GM23338 (cell line): ENCODE results near the gene MOXD1. TPM values are rescaled to one million over a fixed set of nuclear protein-coding genes. Genes with fewer than 3 reads are reported as not detected.

ENCODE experiments used
- ATAC-seq: fragments of 200-7000 bp; cut with Tn5 transposase; 3 replicates; pipeline ENCODE4 v1.9.1; 2020
- DNase-seq: peaks from one replicate; pipeline ENCODE4 v3.0.0-alpha.2; 2015; ENCODE audit warnings: low spot score
- H2AFZ ChIP-seq: fragments of 200-600 bp; sonication (generic); 2 replicates; pipeline ENCODE4 v1.8.0; 2016; ENCODE audit warnings: antibody characterized with exemption, mild to moderate bottlenecking, moderate library complexity
- H3F3A ChIP-seq: fragments of 200-600 bp; sonication (generic); replicated peaks from 2 replicates; pipeline ENCODE4 v1.8.0; 2017; ENCODE audit warnings: antibody characterized with exemption, mixed run types, low read depth
- H3K27ac ChIP-seq: fragments of 200-600 bp; sonication (generic); 2 replicates; pipeline ENCODE4 v1.6.1; 2016; ENCODE audit warnings: low read depth
- H3K27me3 ChIP-seq: fragments of 200-600 bp; sonication (generic); 2 replicates; pipeline ENCODE4 v1.8.0; 2016; ENCODE audit warnings: mild to moderate bottlenecking, mixed run types, moderate library complexity; ENCODE audit not compliant: insufficient read depth
- H3K36me3 ChIP-seq: fragments of 200-600 bp; sonication (generic); 2 replicates; pipeline ENCODE4 v1.8.0; 2016; ENCODE audit warnings: mild to moderate bottlenecking; ENCODE audit not compliant: insufficient read depth
- H3K4me1 ChIP-seq: fragments of 200-600 bp; sonication (generic); 2 replicates; pipeline ENCODE4 v1.8.0; 2016; ENCODE audit warnings: mild to moderate bottlenecking, moderate library complexity; ENCODE audit not compliant: insufficient read depth
- H3K4me2 ChIP-seq: fragments of 200-600 bp; sonication (generic); 2 replicates; pipeline ENCODE4 v1.7.1; 2017; ENCODE audit warnings: mixed run types
- H3K4me3 ChIP-seq: fragments of 200-600 bp; sonication (generic); 2 replicates; pipeline ENCODE4 v1.6.1; 2016; ENCODE audit warnings: mixed run types
- H3K79me2 ChIP-seq: fragments of 200-600 bp; sonication (generic); replicated peaks from 2 replicates; pipeline ENCODE4 v1.8.0; 2017; ENCODE audit warnings: mild to moderate bottlenecking; ENCODE audit not compliant: insufficient read depth
- H3K9me2 ChIP-seq: fragments of 200-600 bp; sonication (generic); 2 replicates; pipeline ENCODE4 v1.8.0; 2017; ENCODE audit not compliant: insufficient read depth
- H4K20me1 ChIP-seq: fragments of 200-600 bp; sonication (generic); replicated peaks from 2 replicates; pipeline ENCODE4 v1.8.0; 2017; ENCODE audit warnings: mild to moderate bottlenecking; ENCODE audit not compliant: insufficient read depth
- H3K27ac Mint-ChIP-seq: 2 replicates; pipeline ENCODE4 v1.8.0; 2020; ENCODE audit warnings: inconsistent platforms, mild to moderate bottlenecking, moderate library complexity, mixed read lengths
- H3K27me3 Mint-ChIP-seq: 3 replicates; pipeline ENCODE4 v1.8.0; 2022; ENCODE audit warnings: low read depth, mild to moderate bottlenecking, moderate library complexity, mixed read lengths, inconsistent platforms; ENCODE audit not compliant: insufficient read depth, poor library complexity
- H3K36me3 Mint-ChIP-seq: 3 replicates; pipeline ENCODE4 v1.8.0; 2021; ENCODE audit warnings: low read depth, mild to moderate bottlenecking, inconsistent platforms, moderate library complexity, mixed read lengths
- H3K4me1 Mint-ChIP-seq: 3 replicates; pipeline ENCODE4 v1.8.0; 2020; ENCODE audit warnings: mild to moderate bottlenecking, inconsistent platforms, mixed read lengths
- H3K4me3 Mint-ChIP-seq: 3 replicates; pipeline ENCODE4 v1.8.0; 2021; ENCODE audit warnings: moderate library complexity, mild to moderate bottlenecking, inconsistent platforms, mixed read lengths
- H3K9me3 Mint-ChIP-seq: 3 replicates; pipeline ENCODE4 v1.8.0; 2020; ENCODE audit warnings: moderate library complexity, mild to moderate bottlenecking, inconsistent platforms, mixed read lengths
- CREB1 ChIP-seq: fragments of 250-450 bp; sonication (Bioruptor Pico); IDR thresholded peaks from 2 replicates; pipeline ENCODE4 v1.5.0; 2020; ENCODE audit warnings: low read depth, mild to moderate bottlenecking, moderate library complexity
- CTCF ChIP-seq, 2 experiments: fragments of 200-600 bp in 1 of 2; sonication (generic) in 1 of 2; conservative IDR thresholded peaks; 2 replicates each; pipeline versions ENCODE4 v1.5.1 to v1.6.1; 2016 to 2017; ENCODE audit warnings: antibody characterized with exemption in 2 of 2, low read depth in 2 of 2, mild to moderate bottlenecking in 2 of 2, moderate library complexity in 1 of 2
- ETS1 ChIP-seq: IDR thresholded peaks from 2 replicates; pipeline ENCODE4 v1.6.1; 2016; ENCODE audit warnings: antibody characterized with exemption
- EZH2 ChIP-seq: fragments of 200-600 bp; sonication (generic); IDR thresholded peaks from one replicate; pipeline ENCODE4 v1.8.0; 2017; ENCODE audit warnings: antibody characterized with exemption, mild to moderate bottlenecking, low read depth; ENCODE audit not compliant: unreplicated experiment
- EZH2phosphoT487 ChIP-seq: fragments of 200-600 bp; sonication (generic); IDR thresholded peaks from one replicate; pipeline ENCODE4 v1.8.1; 2018; ENCODE audit warnings: antibody characterized with exemption; ENCODE audit not compliant: unreplicated experiment
- JUNB ChIP-seq: IDR thresholded peaks from one replicate; pipeline ENCODE4 v1.6.1; 2016; ENCODE audit warnings: antibody characterized with exemption; ENCODE audit not compliant: unreplicated experiment
- NANOG ChIP-seq: IDR thresholded peaks from 2 replicates; pipeline ENCODE4 v1.6.1; 2016; ENCODE audit warnings: antibody characterized with exemption, borderline replicate concordance
- POLR2AphosphoS5 ChIP-seq: IDR thresholded peaks from 2 replicates; pipeline ENCODE4 v1.6.1; 2016; ENCODE audit warnings: antibody characterized with exemption, low read depth
- REST ChIP-seq: IDR thresholded peaks from one replicate; pipeline ENCODE4 v1.6.1; 2018; ENCODE audit warnings: antibody characterized with exemption; ENCODE audit not compliant: unreplicated experiment
- STAT1 ChIP-seq: IDR thresholded peaks from one replicate; pipeline ENCODE4 v1.6.1; 2016; ENCODE audit warnings: antibody characterized with exemption; ENCODE audit not compliant: unreplicated experiment
- ZNF114 ChIP-seq: fragments of 250-450 bp; sonication (Bioruptor Pico); IDR thresholded peaks from 2 replicates; pipeline ENCODE4 v1.5.0; 2020; ENCODE audit warnings: mild to moderate bottlenecking, moderate library complexity
- ZNF331 ChIP-seq: fragments of 250-450 bp; sonication (Bioruptor Pico); IDR thresholded peaks from 2 replicates; pipeline ENCODE4 v1.5.0; 2020; ENCODE audit warnings: low read depth, mild to moderate bottlenecking, moderate library complexity
- ZNF462 ChIP-seq: fragments of 250-450 bp; sonication (Bioruptor Pico); IDR thresholded peaks from 2 replicates; pipeline ENCODE4 v1.5.0; 2020; ENCODE audit warnings: mild to moderate bottlenecking, moderate library complexity
- polyA plus RNA-seq: library from polyadenylated mRNA; unstranded; fragments of >200 nt; fragmentation: Nextera tagmentation; extraction: Ambion mirVana; gene quantifications from 2 replicates; pipeline ENCODE4 v1.2.1, GENCODE V29; 2016
- total RNA-seq: library from RNA; depleted of rRNA; stranded (reverse); fragments of >200 nt; shearing (Covaris generic); gene quantifications from 2 replicates; pipeline ENCODE4 v1.2.3, GENCODE V29; 2014

MOXD1 gene
- total and polyA plus RNA-seq, 2 experiments from 2014 or later: 1.7 to 4.3 TPM

GRCh38 chr6:132414322-132414721 lies 13.0 kb upstream of the MOXD1 start (continued):
- TF ChIP-seq ZNF114 (CRISPR knock-in tag) (no peak), EZH2phosphoT487 (no peak), ZNF331 (CRISPR knock-in tag) (no peak), CREB1 (CRISPR knock-in tag) (no peak)

GRCh38 chr6:132413499-132413802 lies 12.2 kb upstream of the MOXD1 start:
- Histone ChIP-seq H3K36me3 (no peaks in the 10 kb centered on the region; the same call in 1 of the 2 replicates), H3K4me2 (no peak overlapping the region), H3K4me1 (no peaks in the 10 kb centered on the region), H3K4me3 (no peak overlapping the region), H3K27ac (no peak overlapping the region), H3K9me2 (peaks cover 3% of the 10 kb centered on the region; the same call in 1 of the 2 replicates), H3K27me3 (no peaks in the 10 kb centered on the region), H3K79me2 (no peaks in the 10 kb centered on the region), H2AFZ (no peak overlapping the region), H3F3A (no peaks in the 10 kb centered on the region), H4K20me1 (no peaks in the 10 kb centered on the region)
- peaks cover 18% of the 10 kb centered on the region for H3K9me3 Mint-ChIP-seq
- DNase-seq (no peak), ATAC-seq (no peak)
- H3K27me3 Mint-ChIP-seq: no peaks in the 10 kb centered on the region
- H3K4me1 Mint-ChIP-seq: no peaks in the 10 kb centered on the region
- no peak for TF ChIP-seq STAT1
- no peak for TF ChIP-seq CTCF (conservative IDR thresholded peaks at IDR 0.05; ENCODE audit: low read depth in 2 of 2)
- TF ChIP-seq EZH2phosphoT487: no peak
- no peak for TF ChIP-seq NANOG
- no peak for TF ChIP-seq ZNF462 (CRISPR knock-in tag)
- TF ChIP-seq POLR2AphosphoS5: no peak
- TF ChIP-seq ZNF114 (CRISPR knock-in tag): no peak
- TF ChIP-seq CREB1 (CRISPR knock-in tag): no peak
- TF ChIP-seq JUNB: no peak
- TF ChIP-seq ZNF331 (CRISPR knock-in tag): no peak
- no peak for TF ChIP-seq EZH2
- TF ChIP-seq ETS1: no peak
- no peak for TF ChIP-seq REST
- no peak overlapping the region for H3K27ac Mint-ChIP-seq
- no peak overlapping the region for H3K4me3 Mint-ChIP-seq
- peaks cover 3% of the 10 kb centered on the region; the same call in 1 of the 3 replicates for H3K36me3 Mint-ChIP-seq
